Left ventricle myocardium inferior (tissue), 1 donor: ENCODE data around the gene SLC15A1. TPM values are rescaled to one million over a fixed set of nuclear protein-coding genes. Genes with fewer than 3 reads are reported as not detected.

Experiments used
- DNase-seq: peaks from one replicate; pipeline ENCODE4 v3.0.0-alpha.2; 2020
- H3K27ac ChIP-seq: fragments of 200-600 bp; replicated peaks from 2 replicates; pipeline ENCODE4 v1.8.0; 2021
- H3K27me3 ChIP-seq: fragments of 200-600 bp; 2 replicates; pipeline ENCODE4 v1.8.0; 2021; ENCODE audit warnings: low read depth
- H3K36me3 ChIP-seq: fragments of 200-600 bp; 2 replicates; pipeline ENCODE4 v1.8.0; 2021
- H3K4me1 ChIP-seq: fragments of 200-600 bp; 2 replicates; pipeline ENCODE4 v1.8.0; 2021
- H3K4me3 ChIP-seq: fragments of 200-600 bp; 2 replicates; pipeline ENCODE4 v1.8.0; 2021; ENCODE audit warnings: mild to moderate bottlenecking, moderate library complexity
- H3K9me3 ChIP-seq: fragments of 200-600 bp; replicated peaks from 2 replicates; pipeline ENCODE4 v1.8.0; 2021
- CTCF ChIP-seq: fragments of 200-600 bp; IDR thresholded peaks from 2 replicates; pipeline ENCODE4 v1.8.0; 2021; ENCODE audit warnings: antibody characterized with exemption, mild to moderate bottlenecking, borderline replicate concordance
- intact Hi-C: fragments of 100-400 bp; cut with micrococcal nuclease; formaldehyde crosslinking; loops from one replicate; pipeline ENCODE4 v1.11.0; 2022
- total RNA-seq: library from RNA; stranded (reverse); fragmentation: NEBNext Ultra II Directional; extraction: Animal tissue kit (Norgen Biotek cat#: 25700); gene quantifications from one replicate; pipeline ENCODE4 v1.2.1, GENCODE V29; 2021
- donor health status: DM: no; HTN: yes; CAD: no; lungs with severe emphysema.

The SLC15A1 gene
- total RNA-seq, 1 donor from 2014 or later, result not detected

GRCh38 chr13:98707281-98707999 is 45.0 kb downstream of the SLC15A1 start:
- no peak overlapping the region for H3K27ac ChIP-seq
- no peak for DNase-seq
- intact Hi-C loops, result no loop called here
- no peak overlapping the region for H3K4me3 ChIP-seq
- no peak for TF ChIP-seq CTCF
- H3K4me1 ChIP-seq, result no peaks in the 10 kb centered on the region
- peaks cover 43% of the 10 kb centered on the region for H3K27me3 ChIP-seq
- H3K36me3 ChIP-seq, result no peaks in the 10 kb centered on the region
- H3K9me3 ChIP-seq, result no peaks in the 10 kb centered on the region

GRCh38 chr13:98706446-98707110 is 45.9 kb downstream of the SLC15A1 start:
- Histone ChIP-seq H3K27ac (no peak overlapping the region), H3K36me3 (no peaks in the 10 kb centered on the region), H3K27me3 (peaks cover 49% of the 10 kb centered on the region), H3K9me3 (no peaks in the 10 kb centered on the region), H3K4me1 (no peaks in the 10 kb centered on the region), H3K4me3 (no peak overlapping the region)
- intact Hi-C loops, result no loop called here
- no peak for TF ChIP-seq CTCF
- DNase-seq, result no peak

GRCh38 chr13:98697791-98698190 is 54.7 kb downstream of the SLC15A1 start:
- Histone ChIP-seq H3K4me3 (no peak overlapping the region), H3K27ac (no peak overlapping the region), H3K9me3 (no peaks in the 10 kb centered on the region), H3K27me3 (peaks cover 37% of the 10 kb centered on the region), H3K4me1 (no peaks in the 10 kb centered on the region), H3K36me3 (no peaks in the 10 kb centered on the region)
- no peak for DNase-seq
- no peak for TF ChIP-seq CTCF
- intact Hi-C loops, result no loop called here

- no peaks in the 10 kb centered on the region for H3K9me3 ChIP-seq
- DNase-seq, result no peak
- intact Hi-C loops, result no loop called here
- H3K27ac ChIP-seq, result no peak overlapping the region
- H3K4me1 ChIP-seq, result no peaks in the 10 kb centered on the region
- no peaks in the 10 kb centered on the region for H3K36me3 ChIP-seq
- H3K4me3 ChIP-seq, result no peak overlapping the region
- no peak for TF ChIP-seq CTCF
- peaks cover 24% of the 10 kb centered on the region for H3K27me3 ChIP-seq
Observed at GRCh38 chr13:98693756-98694155, 58.7 kb downstream of the SLC15A1 start.

GRCh38 chr13:98691360-98691759 is 61.1 kb downstream of the SLC15A1 start:
- no peaks in the 10 kb centered on the region for H3K9me3 ChIP-seq
- H3K27ac ChIP-seq, result no peak overlapping the region
- DNase-seq, result no peak
- H3K4me1 ChIP-seq, result no peaks in the 10 kb centered on the region
- peaks cover 15% of the 10 kb centered on the region for H3K27me3 ChIP-seq
- H3K4me3 ChIP-seq, result no peak overlapping the region
- intact Hi-C loops, result no loop called here
- no peak for TF ChIP-seq CTCF
- H3K36me3 ChIP-seq, result no peaks in the 10 kb centered on the region
